Renal cortex interstitium (tissue), 3 donors: ENCODE measurements around the gene ASZ1. TPM values are rescaled to one million over a fixed set of nuclear protein-coding genes. Genes with fewer than 3 reads are reported as not detected.

ENCODE experiments used
- polyA plus RNA-seq, 3 donors: library from polyadenylated mRNA; unstranded; fragments of 120-200 nt; gene quantifications; one replicate each; pipeline ENCODE4 v1.2.1, GENCODE V29; 2013; ENCODE audit not compliant: insufficient read length in 3 of 3

Gene ASZ1
- polyA plus RNA-seq, 3 donors = 0.06 TPM; not detected in 2

Other genes starting within 250 kb of the ASZ1 start
- gene WNT2, start 104.4 kb downstream of the ASZ1 start, polyA plus RNA-seq = 1 to 10 TPM in 1 of 3 donors, under 1 TPM in 2; 0.65 to 1.3 (median 0.76) TPM
- gene CFTR, start 52.5 kb upstream of the ASZ1 start, polyA plus RNA-seq = 1 to 10 TPM; 5.6 to 8.4 (median 6.0) TPM